ENCODE data around the gene SP100.

GRCh38 chr2:230430957-230431910 is 15.2 kb downstream of the SP100 start:
- TF ChIP-seq POLR2A (IDR thresholded peaks at IDR 0.05) (no peak), CTCF (IDR thresholded peaks at IDR 0.05) (no peak)

Measured in testis (tissue), 2 donors.